Measurements from ENCODE around the gene CEP350. TPM values are rescaled to one million over a fixed set of nuclear protein-coding genes. Genes with fewer than 3 reads are reported as not detected.

The CEP350 gene
- total RNA-seq, 1 donor: 57.9 TPM

GRCh38 chr1:180092931-180093650, 138.5 kb downstream of the CEP350 start:
- peak; percentile 25 for DNase-seq (ENCODE audit: low read depth)
- TF ChIP-seq CTCF (IDR thresholded peaks at IDR 0.05; ENCODE audit: insufficient read depth, low read length): no peak
- H3K4me3 ChIP-seq (ENCODE audit: low read depth, low read length): no peak overlapping the region

GRCh38 chr1:180094705-180095295, 140.2 kb downstream of the CEP350 start:
- no peak for TF ChIP-seq CTCF (IDR thresholded peaks at IDR 0.05; ENCODE audit: insufficient read depth, low read length)
- no peak for DNase-seq (ENCODE audit: low read depth)

GRCh38 chr1:180096584-180097325, 142.1 kb downstream of the CEP350 start:
- no peak for DNase-seq (ENCODE audit: low read depth)
- H3K4me3 ChIP-seq (ENCODE audit: low read depth, low read length): no peak overlapping the region
- TF ChIP-seq CTCF (IDR thresholded peaks at IDR 0.05; ENCODE audit: insufficient read depth, low read length): no peak

More at GRCh38 chr1:180094705-180095295, 140.2 kb downstream of the CEP350 start:
- no peak overlapping the region for H3K4me3 ChIP-seq (ENCODE audit: low read depth, low read length)

GRCh38 chr1:180097326-180097605, 142.7 kb downstream of the CEP350 start:
- H3K4me3 ChIP-seq (ENCODE audit: low read depth, low read length): no peak overlapping the region
- DNase-seq (ENCODE audit: low read depth): no peak
- TF ChIP-seq CTCF (IDR thresholded peaks at IDR 0.05; ENCODE audit: insufficient read depth, low read length): no peak

- DNase-seq (ENCODE audit: low read depth): no peak
- no peak overlapping the region for H3K4me3 ChIP-seq (ENCODE audit: low read depth, low read length)
Observed at GRCh38 chr1:180101411-180101810, 146.8 kb downstream of the CEP350 start.

GRCh38 chr1:180103819-180104218, 149.2 kb downstream of the CEP350 start:
- no peak for TF ChIP-seq CTCF (IDR thresholded peaks at IDR 0.05; ENCODE audit: insufficient read depth, low read length)
- DNase-seq (ENCODE audit: low read depth): no peak

More at GRCh38 chr1:180101411-180101810, 146.8 kb downstream of the CEP350 start:
- no peak for TF ChIP-seq CTCF (IDR thresholded peaks at IDR 0.05; ENCODE audit: insufficient read depth, low read length)

More at GRCh38 chr1:180103819-180104218, 149.2 kb downstream of the CEP350 start:
- H3K4me3 ChIP-seq (ENCODE audit: low read depth, low read length): no peak overlapping the region

Data from fibroblast of the aortic adventitia (primary cell).